Mesenchymal stem cell (in vitro differentiated cells and primary cell): ENCODE results near the gene OR2A5.

Source experiments
- DNase-seq: peaks from one replicate; pipeline ENCODE4 v3.0.0-alpha.2; 2013
- H2AFZ ChIP-seq: one replicate; pipeline ENCODE4 v1.6.1; 2013; ENCODE audit warnings: low read depth, mild to moderate bottlenecking, control low read depth, inconsistent platforms, low read length, moderate library complexity
- H2AK5ac ChIP-seq: 2 replicates; pipeline ENCODE4 v1.6.1; 2013; ENCODE audit warnings: low read length, moderate library complexity, mild to moderate bottlenecking, inconsistent platforms; ENCODE audit not compliant: severe bottlenecking
- H2BK120ac ChIP-seq: one replicate; pipeline ENCODE4 v1.6.1; 2013; ENCODE audit warnings: low read depth, mild to moderate bottlenecking, inconsistent platforms, low read length, moderate library complexity
- H2BK12ac ChIP-seq, 2 experiments: one replicate each; pipeline ENCODE4 v1.6.1; 2013; ENCODE audit warnings: inconsistent platforms in 2 of 2, low read length in 2 of 2, mild to moderate bottlenecking in 2 of 2, moderate library complexity in 2 of 2, control low read depth in 1 of 2
- H2BK15ac ChIP-seq: one replicate; pipeline ENCODE4 v1.6.1; 2013; ENCODE audit warnings: mild to moderate bottlenecking, low read depth, inconsistent platforms; ENCODE audit not compliant: poor library complexity, severe bottlenecking
- H2BK5ac ChIP-seq: 2 replicates; pipeline ENCODE4 v1.6.1; 2013; ENCODE audit warnings: low read depth, mild to moderate bottlenecking, low read length, control low read depth, inconsistent platforms; ENCODE audit not compliant: poor library complexity, severe bottlenecking
- H3K14ac ChIP-seq, 2 experiments: one replicate each; pipeline ENCODE4 v1.6.1; 2013; ENCODE audit warnings: inconsistent platforms in 2 of 2, low read length in 2 of 2, control low read depth in 1 of 2, mild to moderate bottlenecking in 1 of 2, moderate library complexity in 1 of 2
- H3K18ac ChIP-seq, 2 experiments: one replicate each; pipeline ENCODE4 v1.6.1; 2013; ENCODE audit warnings: inconsistent platforms in 2 of 2, low read length in 2 of 2, control low read depth in 1 of 2, low read depth in 1 of 2, mild to moderate bottlenecking in 1 of 2
- H3K23ac ChIP-seq, 2 experiments: one replicate each; pipeline ENCODE4 v1.6.1; 2013; ENCODE audit warnings: inconsistent platforms in 2 of 2, low read length in 2 of 2, mild to moderate bottlenecking in 2 of 2, moderate library complexity in 2 of 2, control low read depth in 1 of 2
- H3K27ac ChIP-seq: 2 replicates; pipeline ENCODE4 v1.5.1; 2013; ENCODE audit warnings: mild to moderate bottlenecking, moderate library complexity, low read length, control low read depth, inconsistent platforms; ENCODE audit not compliant: poor library complexity, severe bottlenecking
- H3K27me3 ChIP-seq, 2 experiments: 2 replicates each; pipeline versions ENCODE4 v1.6.1 to v1.7.0; 2013; ENCODE audit warnings: low read length in 2 of 2, mild to moderate bottlenecking in 2 of 2, moderate library complexity in 2 of 2, control low read depth in 1 of 2, inconsistent platforms in 1 of 2; ENCODE audit not compliant: control insufficient read depth in 1 of 2, insufficient read depth in 1 of 2
- H3K36me3 ChIP-seq, 2 experiments: 2 replicates each; pipeline versions ENCODE4 v1.6.1 to v1.7.0; 2013; ENCODE audit warnings: low read length in 2 of 2, control low read depth in 1 of 2, inconsistent platforms in 1 of 2, low read depth in 1 of 2, mild to moderate bottlenecking in 1 of 2; ENCODE audit not compliant: insufficient read depth in 2 of 2, control insufficient read depth in 1 of 2
- H3K4ac ChIP-seq, 2 experiments: one replicate each; pipeline ENCODE4 v1.6.1; 2013; ENCODE audit warnings: inconsistent platforms in 2 of 2, low read length in 2 of 2, mild to moderate bottlenecking in 2 of 2, moderate library complexity in 2 of 2, control low read depth in 1 of 2, low read depth in 1 of 2
- H3K4me1 ChIP-seq: 2 replicates; pipeline ENCODE4 v1.6.1; 2013; ENCODE audit warnings: low read depth, low read length, control low read depth; ENCODE audit not compliant: control insufficient read depth, insufficient read depth
- H3K4me2 ChIP-seq: 2 replicates; pipeline ENCODE4 v1.6.1; 2013; ENCODE audit warnings: low read length, mild to moderate bottlenecking, inconsistent platforms; ENCODE audit not compliant: poor library complexity, severe bottlenecking
- H3K4me3 ChIP-seq, 2 experiments: 2 replicates each; pipeline versions ENCODE4 v1.5.1 to v1.7.0; 2013; ENCODE audit warnings: low read length in 2 of 2, mild to moderate bottlenecking in 2 of 2, control low read depth in 1 of 2, low read depth in 1 of 2; ENCODE audit not compliant: insufficient read depth in 1 of 2
- H3K79me1 ChIP-seq: replicated peaks from 2 replicates; pipeline ENCODE4 v1.6.1; 2013; ENCODE audit warnings: mild to moderate bottlenecking, control low read depth, low read length, inconsistent platforms; ENCODE audit not compliant: poor library complexity, severe bottlenecking
- H3K9ac ChIP-seq: 2 replicates; pipeline ENCODE4 v1.7.0; 2013; ENCODE audit warnings: mild to moderate bottlenecking, low read length, moderate library complexity
- H3K9me3 ChIP-seq: 2 replicates; pipeline ENCODE4 v1.7.0; 2013; ENCODE audit warnings: mild to moderate bottlenecking, low read length; ENCODE audit not compliant: control insufficient read depth
- H4K8ac ChIP-seq: one replicate; pipeline ENCODE4 v1.6.1; 2013; ENCODE audit warnings: inconsistent platforms, mild to moderate bottlenecking, low read length, moderate library complexity
- H4K91ac ChIP-seq: one replicate; pipeline ENCODE4 v1.6.1; 2013; ENCODE audit warnings: mild to moderate bottlenecking, low read length, inconsistent platforms
- WGBS: methylation state at CpG from one replicate; pipeline ENCODE4 v1.1.7; 2013; ENCODE audit warnings: mixed read lengths; 5-methylcytosine and 5-hydroxymethylcytosine counted together

The OR2A5 gene

DNA sequence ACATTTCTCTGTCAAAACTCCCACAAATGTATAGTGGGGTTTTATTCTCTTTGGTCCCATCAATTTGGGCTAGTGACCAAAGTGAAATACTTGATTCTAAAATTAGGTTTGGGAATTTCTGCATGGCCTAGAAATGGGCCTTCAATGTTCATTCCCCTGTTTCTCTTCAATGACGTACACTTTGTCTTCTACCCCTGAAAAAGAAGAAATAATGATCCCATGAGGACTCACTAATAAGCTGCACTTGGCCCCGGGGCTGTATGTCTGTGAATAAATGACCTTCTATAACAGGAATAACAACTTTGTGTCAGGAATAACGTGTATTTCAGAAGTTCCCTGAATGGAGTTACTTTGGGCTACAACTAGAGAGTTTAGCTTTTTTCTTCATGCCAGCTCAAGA, 28.4 kb upstream of the OR2A5 start:
- Histone ChIP-seq H3K27me3 (no peaks in the 10 kb centered on the region), H3K4me2 (no peak overlapping the region)

DNA sequence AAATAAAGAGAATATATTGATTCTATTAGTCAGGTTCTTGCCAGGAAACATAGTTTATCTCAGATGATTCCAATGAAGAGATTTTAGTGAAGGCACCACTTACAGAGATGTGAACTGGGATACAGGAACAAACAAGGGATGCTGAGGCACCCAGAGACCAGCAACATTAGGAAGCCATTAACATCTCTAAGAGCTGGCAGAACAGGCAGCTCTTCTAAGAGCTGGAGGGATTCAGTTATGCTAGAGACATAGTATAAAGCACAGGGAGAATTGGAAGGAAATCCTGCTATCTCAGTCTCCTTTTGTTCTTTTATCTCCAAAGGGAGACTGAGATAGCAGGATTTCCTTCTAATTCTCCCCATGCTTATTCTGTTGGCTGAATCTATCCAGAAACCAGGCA, 26.6 kb upstream of the OR2A5 start:
- H3K9ac ChIP-seq: no peak overlapping the region
- no peak overlapping the region for H4K8ac ChIP-seq
- H3K9me3 ChIP-seq: no peaks in the 10 kb centered on the region
- H3K79me1 ChIP-seq: no peaks in the 10 kb centered on the region
- no peaks in the 10 kb centered on the region for H3K27me3 ChIP-seq
- no peak overlapping the region for H2AK5ac ChIP-seq
- no peak overlapping the region for H3K4ac ChIP-seq
- H3K27ac ChIP-seq: no peak overlapping the region
- H4K91ac ChIP-seq: no peak overlapping the region
- H3K23ac ChIP-seq: no peak overlapping the region
- no peak overlapping the region for H2BK12ac ChIP-seq
- no peak overlapping the region for H2BK120ac ChIP-seq
- no peak overlapping the region for H2BK5ac ChIP-seq
- no peak overlapping the region for H2AFZ ChIP-seq
- no peak overlapping the region for H3K14ac ChIP-seq
- no peaks in the 10 kb centered on the region for H3K4me1 ChIP-seq
- no peaks in the 10 kb centered on the region for H3K36me3 ChIP-seq
- H3K4me2 ChIP-seq: no peak overlapping the region
- no peak overlapping the region for H2BK15ac ChIP-seq
- DNase-seq: no peak
- no peak overlapping the region for H3K18ac ChIP-seq
- no peak overlapping the region for H3K4me3 ChIP-seq

More for the DNA sequence above, 28.4 kb upstream of the OR2A5 start:
- H4K91ac ChIP-seq: no peak overlapping the region
- H3K27ac ChIP-seq: no peak overlapping the region
- 79% methylated on average over 3 of the region's 3 CpGs for WGBS
- no peaks in the 10 kb centered on the region for H3K9me3 ChIP-seq
- H3K4me1 ChIP-seq: no peaks in the 10 kb centered on the region
- no peak overlapping the region for H2AK5ac ChIP-seq
- no peaks in the 10 kb centered on the region for H3K79me1 ChIP-seq
- no peak overlapping the region for H3K14ac ChIP-seq
- H3K9ac ChIP-seq: peak overlapping the region; percentile 17
- H3K18ac ChIP-seq: no peak overlapping the region
- no peak overlapping the region for H2BK120ac ChIP-seq
- H2BK5ac ChIP-seq: no peak overlapping the region
- DNase-seq: no peak
- H2AFZ ChIP-seq: no peak overlapping the region
- no peak overlapping the region for H3K23ac ChIP-seq
- no peak overlapping the region for H3K4ac ChIP-seq
- H4K8ac ChIP-seq: no peak overlapping the region
- H3K4me3 ChIP-seq: no peak overlapping the region
- no peak overlapping the region for H2BK15ac ChIP-seq
- H3K36me3 ChIP-seq: no peaks in the 10 kb centered on the region
- H2BK12ac ChIP-seq: no peak overlapping the region

GRCh38 chr7:144023171-144023827, 25.4 kb upstream of the OR2A5 start:
- Histone ChIP-seq H3K4me2 (no peak overlapping the region), H3K9me3 (no peaks in the 10 kb centered on the region)
- no CpG with 5 or more reads among the region's 4 CpGs for WGBS

GRCh38 chr7:144024213-144024612, 24.5 kb upstream of the OR2A5 start:
- no peak overlapping the region for H2BK120ac ChIP-seq

More at GRCh38 chr7:144023171-144023827, 25.4 kb upstream of the OR2A5 start:
- no peak overlapping the region for H2AK5ac ChIP-seq
- no peak overlapping the region for H3K14ac ChIP-seq
- H4K8ac ChIP-seq: no peak overlapping the region
- no peak overlapping the region for H2BK5ac ChIP-seq
- no peak overlapping the region for H3K23ac ChIP-seq
- H2BK15ac ChIP-seq: no peak overlapping the region
- no peak overlapping the region for H3K27ac ChIP-seq
- H3K36me3 ChIP-seq: no peaks in the 10 kb centered on the region
- no peaks in the 10 kb centered on the region for H3K79me1 ChIP-seq
- no peak overlapping the region for H3K18ac ChIP-seq
- H3K27me3 ChIP-seq: no peaks in the 10 kb centered on the region
- no peak overlapping the region for H4K91ac ChIP-seq
- no peaks in the 10 kb centered on the region for H3K4me1 ChIP-seq
- H2AFZ ChIP-seq: no peak overlapping the region
- H3K9ac ChIP-seq: no peak overlapping the region
- no peak for DNase-seq
- H3K4ac ChIP-seq: no peak overlapping the region
- H3K4me3 ChIP-seq: no peak overlapping the region
- no peak overlapping the region for H2BK12ac ChIP-seq
- H2BK120ac ChIP-seq: no peak overlapping the region

More at GRCh38 chr7:144024213-144024612, 24.5 kb upstream of the OR2A5 start:
- no peak for DNase-seq
- Histone ChIP-seq H3K4me1 (no peaks in the 10 kb centered on the region), H2BK5ac (no peak overlapping the region), H4K8ac (peak overlapping the region; percentile 24), H3K27me3 (no peaks in the 10 kb centered on the region), H3K18ac (no peak overlapping the region), H2AK5ac (no peak overlapping the region), H3K4ac (peak overlapping the region in 1 of 2 experiments; percentile 24), H2AFZ (no peak overlapping the region), H2BK12ac (no peak overlapping the region), H3K27ac (no peak overlapping the region), H3K9me3 (no peaks in the 10 kb centered on the region), H4K91ac (peak overlapping the region; percentile 66), H3K14ac (no peak overlapping the region), H2BK15ac (no peak overlapping the region), H3K79me1 (no peaks in the 10 kb centered on the region), H3K4me2 (no peak overlapping the region), H3K9ac (no peak overlapping the region), H3K36me3 (no peaks in the 10 kb centered on the region), H3K4me3 (no peak overlapping the region), H3K23ac (no peak overlapping the region)
- 84% methylated on average over 3 of the region's 3 CpGs for WGBS
